DND-41 (cell line): ENCODE data around the gene TPD52L1.

Experiments
- ATAC-seq: fragments of 200-7000 bp; cut with Tn5 transposase; 3 replicates; pipeline ENCODE4 v1.9.1; 2021; ENCODE audit warnings: low read depth; ENCODE audit not compliant: insufficient read depth
- DNase-seq: peaks from one replicate; pipeline ENCODE4 v3.0.0-alpha.2; 2020
- H2AFZ ChIP-seq: 2 replicates; pipeline ENCODE4 v1.6.0; 2012; ENCODE audit warnings: low read depth, low read length
- H3K27ac ChIP-seq: 2 replicates; pipeline ENCODE4 v1.5.1; 2012; ENCODE audit warnings: low read length, inconsistent platforms
- H3K27me3 ChIP-seq: fragments of 200-600 bp; sonication (generic); 2 replicates; pipeline ENCODE4 v1.6.0; 2012; ENCODE audit warnings: low read length, mild to moderate bottlenecking, inconsistent platforms; ENCODE audit not compliant: insufficient read depth, poor library complexity
- H3K36me3 ChIP-seq: 2 replicates; pipeline ENCODE4 v1.5.1; 2012; ENCODE audit warnings: low read length, inconsistent platforms; ENCODE audit not compliant: insufficient read depth
- H3K4me1 ChIP-seq: 2 replicates; pipeline ENCODE4 v1.5.1; 2012; ENCODE audit warnings: mild to moderate bottlenecking, low read length; ENCODE audit not compliant: insufficient read depth
- H3K4me2 ChIP-seq: 2 replicates; pipeline ENCODE4 v1.6.0; 2012; ENCODE audit warnings: mild to moderate bottlenecking, moderate library complexity, low read length, inconsistent platforms; ENCODE audit not compliant: insufficient read depth
- H3K4me3 ChIP-seq, 2 experiments: fragments of 200-600 bp in 1 of 2; shearing (Covaris generic) in 1 of 2; 2 replicates each; pipeline ENCODE4 v1.5.1; 2012 to 2016; ENCODE audit warnings: inconsistent platforms in 2 of 2, low read length in 2 of 2, mild to moderate bottlenecking in 2 of 2, low read depth in 1 of 2, moderate library complexity in 1 of 2
- H3K79me2 ChIP-seq: 2 replicates; pipeline ENCODE4 v1.6.0; 2012; ENCODE audit warnings: low read length, inconsistent platforms; ENCODE audit not compliant: insufficient read depth
- H3K9ac ChIP-seq: 2 replicates; pipeline ENCODE4 v1.6.0; 2012; ENCODE audit warnings: low read depth, mild to moderate bottlenecking, inconsistent platforms, low read length, moderate library complexity
- H3K9me3 ChIP-seq: 2 replicates; pipeline ENCODE4 v1.5.1; 2012; ENCODE audit warnings: low read length, moderate library complexity, mild to moderate bottlenecking, inconsistent platforms; ENCODE audit not compliant: insufficient read depth, severe bottlenecking
- H4K20me1 ChIP-seq: 2 replicates; pipeline ENCODE4 v1.6.0; 2012; ENCODE audit warnings: low read length; ENCODE audit not compliant: insufficient read depth
- CTCF ChIP-seq: IDR thresholded peaks from 2 replicates; pipeline ENCODE4 v1.5.1; 2012; ENCODE audit warnings: borderline replicate concordance, low read length, moderate library complexity, mild to moderate bottlenecking; ENCODE audit not compliant: poor library complexity, severe bottlenecking; ENCODE audit errors: extremely low read depth
- EZH2 ChIP-seq: IDR thresholded peaks from 3 replicates; pipeline ENCODE4 v1.6.1; 2012; ENCODE audit warnings: borderline replicate concordance, low read depth, mild to moderate bottlenecking, moderate library complexity, low read length, inconsistent platforms; ENCODE audit not compliant: severe bottlenecking

The TPD52L1 gene

GRCh38 chr6:125224231-125224861 is 70.8 kb downstream of the TPD52L1 start:
- no peak overlapping the region for H3K27ac ChIP-seq
- DNase-seq (no peak), ATAC-seq (no peak)
- no peak for TF ChIP-seq EZH2
- TF ChIP-seq CTCF = no peak
- no peak overlapping the region for H3K9ac ChIP-seq
- no peak overlapping the region for H3K4me2 ChIP-seq
- H3K9me3 ChIP-seq = no peaks in the 10 kb centered on the region
- no peak overlapping the region for H3K4me3 ChIP-seq
- H2AFZ ChIP-seq = no peak overlapping the region
- H3K79me2 ChIP-seq = no peaks in the 10 kb centered on the region
- H3K36me3 ChIP-seq = no peaks in the 10 kb centered on the region
- H4K20me1 ChIP-seq = no peaks in the 10 kb centered on the region
- H3K27me3 ChIP-seq = peaks cover 5% of the 10 kb centered on the region
- no peaks in the 10 kb centered on the region for H3K4me1 ChIP-seq

GRCh38 chr6:125227244-125227643 is 73.7 kb downstream of the TPD52L1 start:
- DNase-seq = no peak

GRCh38 chr6:125228981-125229479 is 75.5 kb downstream of the TPD52L1 start:
- no peaks in the 10 kb centered on the region for H3K79me2 ChIP-seq
- no peaks in the 10 kb centered on the region for H3K4me1 ChIP-seq
- ATAC-seq = no peak
- no peaks in the 10 kb centered on the region for H3K27me3 ChIP-seq
- H3K4me2 ChIP-seq = no peak overlapping the region
- H3K9ac ChIP-seq = no peak overlapping the region
- no peak overlapping the region for H3K4me3 ChIP-seq
- TF ChIP-seq EZH2 = no peak
- no peak for TF ChIP-seq CTCF
- H3K36me3 ChIP-seq = no peaks in the 10 kb centered on the region
- no peak overlapping the region for H3K27ac ChIP-seq
- DNase-seq = no peak
- no peaks in the 10 kb centered on the region for H3K9me3 ChIP-seq
- H2AFZ ChIP-seq = no peak overlapping the region
- no peaks in the 10 kb centered on the region for H4K20me1 ChIP-seq

More at GRCh38 chr6:125227244-125227643, 73.7 kb downstream of the TPD52L1 start:
- H3K27ac ChIP-seq = no peak overlapping the region
- no peak for ATAC-seq
- TF ChIP-seq EZH2 (no peak), CTCF (no peak)
- no peaks in the 10 kb centered on the region for H4K20me1 ChIP-seq
- no peaks in the 10 kb centered on the region for H3K27me3 ChIP-seq
- H2AFZ ChIP-seq = no peak overlapping the region
- no peaks in the 10 kb centered on the region for H3K4me1 ChIP-seq
- no peaks in the 10 kb centered on the region for H3K79me2 ChIP-seq
- no peaks in the 10 kb centered on the region for H3K9me3 ChIP-seq
- H3K4me2 ChIP-seq = no peak overlapping the region
- H3K9ac ChIP-seq = no peak overlapping the region
- no peaks in the 10 kb centered on the region for H3K36me3 ChIP-seq
- no peak overlapping the region for H3K4me3 ChIP-seq
